Measurements from ENCODE around the gene CYB5B.

Gene CYB5B

DNA sequence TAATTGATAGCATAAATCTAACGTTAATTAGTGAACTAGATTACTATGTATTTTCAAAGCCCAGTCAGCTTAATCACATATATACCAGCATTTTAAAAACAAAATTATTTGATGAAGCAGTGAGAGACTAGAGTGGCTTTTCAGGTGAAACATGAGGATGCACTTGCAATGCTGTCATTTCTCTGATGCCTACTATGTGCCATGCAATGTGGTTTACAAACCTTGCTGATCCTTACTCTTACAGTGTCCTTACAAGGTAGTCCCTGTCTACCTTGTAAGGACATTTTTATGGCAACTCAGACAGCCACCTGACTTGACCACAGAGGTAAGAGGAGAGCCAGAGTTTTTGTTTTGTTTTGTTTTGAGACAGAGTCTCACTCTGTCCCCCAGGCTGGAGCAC is 42.7 kb downstream of the CYB5B start:
- H3K4me1 ChIP-seq (ENCODE audit: insufficient read depth, poor library complexity, severe bottlenecking) = peaks cover 14% of the 10 kb centered on the region

DNA sequence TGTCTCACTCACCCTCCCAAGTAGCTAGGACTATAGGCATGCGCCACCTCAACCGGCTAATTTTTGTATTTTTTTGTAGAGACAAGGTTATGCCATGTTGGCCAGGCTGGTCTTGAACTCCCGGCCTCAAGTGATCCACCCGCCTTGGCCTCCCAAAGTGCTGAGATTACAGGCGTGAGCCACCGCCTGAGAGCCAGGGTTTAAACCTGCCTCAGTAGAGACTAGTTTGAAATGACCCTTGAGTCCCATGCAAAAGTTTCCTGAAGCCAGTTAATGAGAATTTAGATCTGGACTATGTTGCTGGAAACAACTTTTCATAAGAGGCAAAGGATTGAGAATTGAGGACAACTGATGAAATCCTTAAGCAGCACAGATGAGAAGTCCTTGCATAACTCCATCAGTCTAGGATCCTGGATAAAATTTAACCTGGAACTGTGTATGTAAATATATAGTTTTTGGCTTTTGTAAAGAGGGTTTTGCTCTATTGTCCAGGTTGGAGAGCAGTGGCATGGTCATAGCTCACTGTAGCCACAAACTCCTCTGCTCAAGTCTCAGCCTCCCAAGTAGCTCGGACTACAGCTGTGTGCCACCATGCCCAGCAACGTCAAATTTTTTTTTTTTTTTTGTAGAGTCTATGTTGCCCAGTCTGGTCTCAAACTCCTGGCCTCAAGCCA is 43.2 kb downstream of the CYB5B start:
- no peak for TF ChIP-seq CTCF (IDR thresholded peaks at IDR 0.05; ENCODE audit: poor library complexity, severe bottlenecking)
- no peak for ATAC-seq (ENCODE audit: low read depth)
- H3K4me1 ChIP-seq (ENCODE audit: insufficient read depth, poor library complexity, severe bottlenecking) = peaks cover 14% of the 10 kb centered on the region
- DNase-seq (ENCODE audit: low spot score) = no peak
- no peaks in the 10 kb centered on the region for H3K27me3 ChIP-seq (ENCODE audit: insufficient read depth, poor library complexity, severe bottlenecking)
- H3K27ac ChIP-seq (ENCODE audit: poor library complexity, severe bottlenecking) = no peak overlapping the region
- H3K36me3 ChIP-seq (ENCODE audit: low read depth) = peaks cover 42% of the 10 kb centered on the region
- no peaks in the 10 kb centered on the region for H3K9me3 ChIP-seq (ENCODE audit: severe bottlenecking)
- H3K4me3 ChIP-seq (ENCODE audit: severe bottlenecking) = no peak overlapping the region

More for the DNA sequence above, 42.7 kb downstream of the CYB5B start:
- ATAC-seq (ENCODE audit: low read depth) (no peak), DNase-seq (ENCODE audit: low spot score) (no peak)
- Histone ChIP-seq H3K9me3 (ENCODE audit: severe bottlenecking) (no peaks in the 10 kb centered on the region), H3K4me3 (ENCODE audit: severe bottlenecking) (no peak overlapping the region), H3K27me3 (ENCODE audit: insufficient read depth, poor library complexity, severe bottlenecking) (no peaks in the 10 kb centered on the region), H3K27ac (ENCODE audit: poor library complexity, severe bottlenecking) (no peak overlapping the region), H3K36me3 (ENCODE audit: low read depth) (peaks cover 48% of the 10 kb centered on the region)
- TF ChIP-seq CTCF (IDR thresholded peaks at IDR 0.05; ENCODE audit: poor library complexity, severe bottlenecking) = no peak

DNA sequence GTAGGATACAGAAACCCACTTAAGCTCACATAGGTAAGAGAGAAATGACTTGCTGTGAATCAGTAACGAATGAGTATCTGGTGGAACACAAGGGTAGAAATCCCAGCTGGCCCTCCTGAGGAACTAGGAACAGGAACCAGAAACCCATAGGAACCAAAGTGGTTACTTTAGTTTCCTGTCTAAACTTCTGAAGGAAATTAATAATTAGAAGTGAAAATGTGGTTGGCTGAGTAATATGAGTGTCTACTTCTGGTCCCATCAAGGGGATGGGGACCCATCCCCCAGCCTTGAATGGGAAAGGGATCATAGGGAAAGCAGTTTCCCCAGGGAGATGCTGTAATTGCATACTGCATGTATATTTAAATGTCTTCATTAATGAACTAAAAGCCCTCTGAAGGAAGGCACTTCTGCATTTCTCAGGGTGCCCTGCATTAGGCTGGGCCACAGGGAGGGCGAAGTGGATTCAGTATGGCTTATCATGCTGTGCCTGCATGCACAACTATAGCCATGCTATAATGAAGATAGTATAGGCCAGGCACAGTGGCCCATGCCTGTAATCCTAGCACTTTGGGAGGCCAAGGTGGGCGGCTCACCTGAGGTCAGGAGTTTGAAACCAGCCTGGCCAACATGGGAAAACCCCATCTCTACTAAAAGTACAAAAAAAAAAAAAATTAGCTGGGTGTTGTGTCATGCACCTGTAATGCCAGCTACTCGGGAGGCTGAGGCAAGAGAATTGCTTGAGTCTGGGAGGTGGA is 45.6 kb downstream of the CYB5B start:
- Histone ChIP-seq H3K27ac (ENCODE audit: poor library complexity, severe bottlenecking) (no peak overlapping the region), H3K27me3 (ENCODE audit: insufficient read depth, poor library complexity, severe bottlenecking) (no peaks in the 10 kb centered on the region), H3K36me3 (ENCODE audit: low read depth) (peaks cover 21% of the 10 kb centered on the region), H3K4me1 (ENCODE audit: insufficient read depth, poor library complexity, severe bottlenecking) (peaks cover 10% of the 10 kb centered on the region), H3K9me3 (ENCODE audit: severe bottlenecking) (no peaks in the 10 kb centered on the region), H3K4me3 (ENCODE audit: severe bottlenecking) (no peak overlapping the region)
- DNase-seq (ENCODE audit: low spot score) = no peak
- no peak for ATAC-seq (ENCODE audit: low read depth)
- TF ChIP-seq CTCF (IDR thresholded peaks at IDR 0.05; ENCODE audit: poor library complexity, severe bottlenecking) = no peak

DNA sequence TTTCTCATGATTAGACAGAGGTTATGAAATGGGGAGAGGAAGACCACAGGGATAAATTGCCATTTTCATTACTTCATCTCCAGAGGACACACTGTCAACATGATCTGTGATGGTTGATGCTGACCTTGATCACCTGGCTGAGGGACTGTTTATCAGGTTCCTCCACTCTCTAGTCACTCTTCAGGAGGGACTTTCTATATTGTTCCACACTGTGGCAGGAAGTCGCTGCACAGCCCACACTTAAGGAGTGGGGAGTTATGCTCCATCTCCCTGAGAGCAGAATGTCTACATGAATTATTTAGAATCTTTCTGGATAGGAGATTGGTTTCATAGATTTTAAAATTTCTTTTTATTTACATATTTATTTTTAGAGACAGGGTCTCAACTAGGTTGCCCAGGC is 46.7 kb downstream of the CYB5B start:
- peaks cover 9% of the 10 kb centered on the region for H3K36me3 ChIP-seq (ENCODE audit: low read depth)
- H3K4me3 ChIP-seq (ENCODE audit: severe bottlenecking) = no peak overlapping the region
- no peaks in the 10 kb centered on the region for H3K27me3 ChIP-seq (ENCODE audit: insufficient read depth, poor library complexity, severe bottlenecking)
- peaks cover 2% of the 10 kb centered on the region for H3K4me1 ChIP-seq (ENCODE audit: insufficient read depth, poor library complexity, severe bottlenecking)
- ATAC-seq (ENCODE audit: low read depth) = no peak
- H3K27ac ChIP-seq (ENCODE audit: poor library complexity, severe bottlenecking) = no peak overlapping the region
- TF ChIP-seq CTCF (IDR thresholded peaks at IDR 0.05; ENCODE audit: poor library complexity, severe bottlenecking) = no peak
- DNase-seq (ENCODE audit: low spot score) = no peak
- no peaks in the 10 kb centered on the region for H3K9me3 ChIP-seq (ENCODE audit: severe bottlenecking)

DNA sequence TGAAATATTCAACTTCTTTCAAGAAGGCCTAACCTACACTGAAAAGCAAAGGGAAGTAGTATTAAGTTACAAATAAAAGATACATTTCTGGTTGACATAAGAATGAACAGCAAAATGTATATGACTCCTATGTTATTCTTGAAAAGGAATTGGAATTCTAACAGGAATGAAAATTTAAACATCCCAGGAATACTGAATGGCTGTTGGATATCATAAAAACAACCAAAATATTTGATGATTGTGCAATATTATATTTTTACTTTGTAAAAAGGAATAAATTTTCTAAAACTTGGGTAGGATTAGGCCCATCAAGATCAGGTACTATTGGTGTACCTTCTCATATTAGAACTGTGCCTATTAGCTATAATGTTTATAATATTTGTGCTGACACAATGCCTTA is 50.0 kb downstream of the CYB5B start:
- no peaks in the 10 kb centered on the region for H3K27me3 ChIP-seq (ENCODE audit: insufficient read depth, poor library complexity, severe bottlenecking)
- H3K36me3 ChIP-seq (ENCODE audit: low read depth) = no peaks in the 10 kb centered on the region
- H3K4me3 ChIP-seq (ENCODE audit: severe bottlenecking) = no peak overlapping the region
- no peaks in the 10 kb centered on the region for H3K9me3 ChIP-seq (ENCODE audit: severe bottlenecking)
- no peak overlapping the region for H3K27ac ChIP-seq (ENCODE audit: poor library complexity, severe bottlenecking)
- no peak for TF ChIP-seq CTCF (IDR thresholded peaks at IDR 0.05; ENCODE audit: poor library complexity, severe bottlenecking)
- ATAC-seq (ENCODE audit: low read depth) = no peak
- H3K4me1 ChIP-seq (ENCODE audit: insufficient read depth, poor library complexity, severe bottlenecking) = peaks cover 11% of the 10 kb centered on the region
- DNase-seq (ENCODE audit: low spot score) = no peak
